Measurements from ENCODE around the gene BLACAT1. TPM values are rescaled to one million over a fixed set of nuclear protein-coding genes. Genes with fewer than 3 reads are reported as not detected.
A peak's percentile ranks its signal among the peaks of the same experiment; 100 is the strongest.

BLACAT1 gene
- total and polyA plus RNA-seq, 2 of the 13 experiments (the other 11 are each of a cell fraction or from before 2014, with no cell fraction given): 1.2 to 2.8 TPM

DNA sequence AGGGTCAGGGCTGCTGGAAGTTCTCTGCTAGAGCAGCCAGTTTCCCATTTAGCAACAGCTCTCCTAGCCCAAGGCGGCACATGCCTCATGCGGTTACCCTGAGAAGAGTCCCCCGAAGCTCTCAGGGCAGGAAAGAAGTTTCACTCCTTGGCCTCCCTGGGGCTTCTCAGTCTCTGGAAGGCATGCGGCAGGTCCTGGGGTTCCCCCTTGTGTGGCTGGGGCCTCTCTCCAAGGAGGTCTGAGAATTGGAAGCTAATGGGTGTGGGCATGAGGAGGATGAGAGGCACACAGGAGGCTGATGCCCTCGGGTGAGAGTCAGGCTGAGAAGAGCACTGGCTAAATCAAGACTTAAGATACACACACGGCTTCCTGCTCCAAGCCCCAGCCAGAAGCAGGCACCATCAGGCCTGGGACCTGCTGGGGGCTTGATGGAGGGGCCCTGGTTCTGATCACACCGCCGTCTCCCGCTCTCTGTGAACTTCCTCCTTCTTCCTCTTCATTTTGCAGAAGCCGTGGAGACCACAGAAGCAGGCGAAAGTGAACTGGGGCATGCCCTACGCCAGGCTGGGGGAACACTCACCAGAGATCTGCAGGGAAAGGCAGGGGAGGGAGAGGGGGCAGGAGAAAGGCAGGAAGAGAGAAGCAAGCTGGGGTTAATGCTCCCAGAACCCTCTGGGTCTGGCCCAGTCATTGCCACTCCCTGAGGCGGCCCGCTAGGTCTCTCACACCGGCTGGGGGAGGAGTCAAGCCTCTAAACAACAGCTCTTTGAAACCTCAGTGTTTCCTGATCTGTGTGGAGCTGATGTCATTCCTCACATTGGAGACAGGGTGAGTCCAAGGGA is 15.1 kb downstream of the BLACAT1 start:
- intact Hi-C loops (cut with micrococcal nuclease; ENCODE audit: unreplicated experiment) (no loop called here), in situ Hi-C loops (cut with HindIII; ENCODE audit: extremely low pct_ligation_motif_present, low pct_unique_long_range_greater_than_20kb) (no loop called here)
- H3K36me3 ChIP-seq (replicated peaks in 1 of 2; ENCODE audit: control insufficient read depth in 1 of 2, insufficient read depth in 2 of 2, low read length in 2 of 2): no peaks in the 10 kb centered on the region
- peak overlapping the region; percentile 52 for H3K4me2 ChIP-seq (ENCODE audit: low read depth, low read length)
- ATAC-seq: peak; percentile 90
- H4K20me1 ChIP-seq (ENCODE audit: insufficient read depth, low read length): peaks cover 4% of the 10 kb centered on the region; the same call in 1 of the 2 replicates
- 48% methylated on average over 11 of the region's 15 CpGs for WGBS (ENCODE audit: low lambda C conversion rate)
- CTCF ChIA-PET (ENCODE audit: low intra/inter-chr PET ratio, low total read pairs): interaction anchor here (2.2 kb wide), 1 partner anchor 45 kb away, joined by 14 read pairs; no protein-coding TSS in a partner anchor
- peaks cover 70% of the 10 kb centered on the region for H3K4me1 ChIP-seq (ENCODE audit: insufficient read depth, low read length)
- peak overlapping the region; percentile 33; the same call in 1 of the 2 replicates for H3K9ac ChIP-seq (ENCODE audit: insufficient read depth, low read depth, low read length)
- H3K4me3 ChIP-seq (replicated peaks in 1 of 3; ENCODE audit: insufficient read depth in 1 of 3, low read depth in 2 of 3, low read length in 3 of 3): peak overlapping the region in 1 of 3 experiments; percentile 9; a peak in 1 of 6 replicates
- no peak overlapping the region for H3K27ac ChIP-seq (ENCODE audit: extremely low read length, insufficient read depth, low read length)
- no peaks in the 10 kb centered on the region for H3K79me2 ChIP-seq (ENCODE audit: insufficient read depth, low read length)
- peak; percentile 94 for FAIRE-seq
- POLR2A ChIA-PET: interaction anchor here (0.6 to 4.4 kb wide), 6 partner anchors 9 to 45 kb away, joined by 3 to 95 read pairs (median 4); no protein-coding TSS in a partner anchor
- H2AFZ ChIP-seq (ENCODE audit: low read length): no peak overlapping the region
- DNase-seq (ENCODE audit: low spot score): peak; percentile 91
- BruUV-seq (replicated peaks): no TSS peak
- H3K27me3 ChIP-seq (ENCODE audit: control insufficient read depth in 1 of 2, insufficient read depth in 2 of 2, low read length in 2 of 2): peaks cover 3 to 7% of the 10 kb centered on the region in 2 experiments; a peak in 4 of 5 replicates
- no peaks in the 10 kb centered on the region for H3K9me3 ChIP-seq (ENCODE audit: low read length)
- TF ChIP-seq ATM (IDR thresholded peaks at IDR 0.05; ENCODE audit: borderline replicate concordance) (no peak), ZNF143 (CRISPR knock-in tag; IDR thresholded peaks at IDR 0.05) (peak; percentile 78), HOXA3 (CRISPR knock-in tag; IDR thresholded peaks at IDR 0.05) (peak; percentile 38), BCL3 (CRISPR knock-in tag; IDR thresholded peaks at IDR 0.05) (no peak), ZSCAN29 (CRISPR knock-in tag; conservative IDR thresholded peaks at IDR 0.05) (no peak), FIP1L1 (IDR thresholded peaks at IDR 0.05; ENCODE audit: borderline replicate concordance, insufficient read depth, low read depth, low read length) (0 out of 2 replicates have a peak, but pooled peaks have one; percentile 63), SMARCC2 (IDR thresholded peaks at IDR 0.05) (no peak), HNRNPLL (IDR thresholded peaks at IDR 0.05; ENCODE audit: low read depth, low read length, poor library complexity, severe bottlenecking) (no peak), SP2 (CRISPR knock-in tag; IDR thresholded peaks at IDR 0.05) (no peak)
- TF ChIP-seq, protein P1, sequence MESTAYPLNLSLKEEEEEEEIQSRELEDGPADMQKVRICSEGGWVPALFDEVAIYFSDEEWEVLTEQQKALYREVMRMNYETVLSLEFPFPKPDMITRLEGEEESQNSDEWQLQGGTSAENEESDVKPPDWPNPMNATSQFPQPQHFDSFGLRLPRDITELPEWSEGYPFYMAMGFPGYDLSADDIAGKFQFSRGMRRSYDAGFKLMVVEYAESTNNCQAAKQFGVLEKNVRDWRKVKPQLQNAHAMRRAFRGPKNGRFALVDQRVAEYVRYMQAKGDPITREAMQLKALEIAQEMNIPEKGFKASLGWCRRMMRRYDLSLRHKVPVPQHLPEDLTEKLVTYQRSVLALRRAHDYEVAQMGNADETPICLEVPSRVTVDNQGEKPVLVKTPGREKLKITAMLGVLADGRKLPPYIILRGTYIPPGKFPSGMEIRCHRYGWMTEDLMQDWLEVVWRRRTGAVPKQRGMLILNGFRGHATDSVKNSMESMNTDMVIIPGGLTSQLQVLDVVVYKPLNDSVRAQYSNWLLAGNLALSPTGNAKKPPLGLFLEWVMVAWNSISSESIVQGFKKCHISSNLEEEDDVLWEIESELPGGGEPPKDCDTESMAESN (CRISPR knock-in tag; conservative IDR thresholded peaks at IDR 0.05): no peak
- TF ChIP-seq, protein P2, sequence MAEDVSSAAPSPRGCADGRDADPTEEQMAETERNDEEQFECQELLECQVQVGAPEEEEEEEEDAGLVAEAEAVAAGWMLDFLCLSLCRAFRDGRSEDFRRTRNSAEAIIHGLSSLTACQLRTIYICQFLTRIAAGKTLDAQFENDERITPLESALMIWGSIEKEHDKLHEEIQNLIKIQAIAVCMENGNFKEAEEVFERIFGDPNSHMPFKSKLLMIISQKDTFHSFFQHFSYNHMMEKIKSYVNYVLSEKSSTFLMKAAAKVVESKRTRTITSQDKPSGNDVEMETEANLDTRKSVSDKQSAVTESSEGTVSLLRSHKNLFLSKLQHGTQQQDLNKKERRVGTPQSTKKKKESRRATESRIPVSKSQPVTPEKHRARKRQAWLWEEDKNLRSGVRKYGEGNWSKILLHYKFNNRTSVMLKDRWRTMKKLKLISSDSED (CRISPR knock-in tag; IDR thresholded peaks at IDR 0.05): no peak
- TF ChIP-seq, protein P3, sequence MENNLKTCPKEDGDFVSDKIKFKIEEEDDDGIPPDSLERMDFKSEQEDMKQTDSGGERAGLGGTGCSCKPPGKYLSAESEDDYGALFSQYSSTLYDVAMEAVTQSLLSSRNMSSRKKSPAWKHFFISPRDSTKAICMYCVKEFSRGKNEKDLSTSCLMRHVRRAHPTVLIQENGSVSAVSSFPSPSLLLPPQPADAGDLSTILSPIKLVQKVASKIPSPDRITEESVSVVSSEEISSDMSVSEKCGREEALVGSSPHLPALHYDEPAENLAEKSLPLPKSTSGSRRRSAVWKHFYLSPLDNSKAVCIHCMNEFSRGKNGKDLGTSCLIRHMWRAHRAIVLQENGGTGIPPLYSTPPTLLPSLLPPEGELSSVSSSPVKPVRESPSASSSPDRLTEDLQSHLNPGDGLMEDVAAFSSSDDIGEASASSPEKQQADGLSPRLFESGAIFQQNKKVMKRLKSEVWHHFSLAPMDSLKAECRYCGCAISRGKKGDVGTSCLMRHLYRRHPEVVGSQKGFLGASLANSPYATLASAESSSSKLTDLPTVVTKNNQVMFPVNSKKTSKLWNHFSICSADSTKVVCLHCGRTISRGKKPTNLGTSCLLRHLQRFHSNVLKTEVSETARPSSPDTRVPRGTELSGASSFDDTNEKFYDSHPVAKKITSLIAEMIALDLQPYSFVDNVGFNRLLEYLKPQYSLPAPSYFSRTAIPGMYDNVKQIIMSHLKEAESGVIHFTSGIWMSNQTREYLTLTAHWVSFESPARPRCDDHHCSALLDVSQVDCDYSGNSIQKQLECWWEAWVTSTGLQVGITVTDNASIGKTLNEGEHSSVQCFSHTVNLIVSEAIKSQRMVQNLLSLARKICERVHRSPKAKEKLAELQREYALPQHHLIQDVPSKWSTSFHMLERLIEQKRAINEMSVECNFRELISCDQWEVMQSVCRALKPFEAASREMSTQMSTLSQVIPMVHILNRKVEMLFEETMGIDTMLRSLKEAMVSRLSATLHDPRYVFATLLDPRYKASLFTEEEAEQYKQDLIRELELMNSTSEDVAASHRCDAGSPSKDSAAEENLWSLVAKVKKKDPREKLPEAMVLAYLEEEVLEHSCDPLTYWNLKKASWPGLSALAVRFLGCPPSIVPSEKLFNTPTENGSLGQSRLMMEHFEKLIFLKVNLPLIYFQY (CRISPR knock-in tag; IDR thresholded peaks at IDR 0.05; ENCODE audit: borderline replicate concordance): peak; percentile 94; the same call in 1 of the 2 replicates
- TF ChIP-seq, protein P4, sequence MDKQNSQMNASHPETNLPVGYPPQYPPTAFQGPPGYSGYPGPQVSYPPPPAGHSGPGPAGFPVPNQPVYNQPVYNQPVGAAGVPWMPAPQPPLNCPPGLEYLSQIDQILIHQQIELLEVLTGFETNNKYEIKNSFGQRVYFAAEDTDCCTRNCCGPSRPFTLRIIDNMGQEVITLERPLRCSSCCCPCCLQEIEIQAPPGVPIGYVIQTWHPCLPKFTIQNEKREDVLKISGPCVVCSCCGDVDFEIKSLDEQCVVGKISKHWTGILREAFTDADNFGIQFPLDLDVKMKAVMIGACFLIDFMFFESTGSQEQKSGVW (CRISPR knock-in tag; IDR thresholded peaks at IDR 0.05; ENCODE audit: borderline replicate concordance): no peak

Measured in HepG2 (cell line).